K562 (cell line): ENCODE data around the gene COL10A1. TPM values are rescaled to one million over a fixed set of nuclear protein-coding genes. Genes with fewer than 3 reads are reported as not detected.

Experiments
- CBX2 ChIP-seq: fragments of 200-600 bp; sonication (generic); IDR thresholded peaks from one replicate; pipeline ENCODE4 v1.6.1; 2012; ENCODE audit warnings: mild to moderate bottlenecking, low read length, inconsistent platforms; ENCODE audit not compliant: insufficient read depth, poor library complexity, severe bottlenecking
- CBX8 ChIP-seq: fragments of 200-600 bp; sonication (generic); IDR thresholded peaks from 2 replicates; pipeline ENCODE4 v1.6.1; 2012; ENCODE audit warnings: borderline replicate concordance, mixed run types, low read depth, mild to moderate bottlenecking, moderate library complexity, mixed read lengths, low read length, control low read depth, inconsistent platforms; ENCODE audit not compliant: poor library complexity, severe bottlenecking; ENCODE audit errors: extremely low read depth
- CEBPB ChIP-seq: fragments of 450-650 bp; IDR thresholded peaks from 2 replicates; pipeline ENCODE4 v1.6.1; 2016; ENCODE audit warnings: missing genetic modification characterization, missing compliant biosample characterization
- ETV1 ChIP-seq: fragments of 450-650 bp; conservative IDR thresholded peaks from 2 replicates; pipeline ENCODE4 v1.6.1; 2016; ENCODE audit warnings: missing genetic modification characterization, control low read depth, low read depth, missing compliant biosample characterization
- FOXJ2 ChIP-seq: fragments of 200-800 bp; sonication (Bioruptor generic); IDR thresholded peaks from 2 replicates; pipeline ENCODE4 v1.6.1; 2016; ENCODE audit warnings: missing genetic modification characterization, missing compliant biosample characterization
- FOXP4 ChIP-seq: sonication (generic); formaldehyde crosslinking; IDR thresholded peaks from 2 replicates; pipeline ENCODE4 v1.8.0; 2022; ENCODE audit warnings: mild to moderate bottlenecking, missing genetic modification reagents, borderline replicate concordance
- HMBOX1 ChIP-seq: sonication (generic); IDR thresholded peaks from 2 replicates; pipeline ENCODE4 v1.6.1; 2016
- HOMEZ ChIP-seq: fragments of 250-450 bp; sonication (Bioruptor Pico); IDR thresholded peaks from 2 replicates; pipeline ENCODE4 v1.4.0; 2020; ENCODE audit warnings: mild to moderate bottlenecking, moderate library complexity
- JUN ChIP-seq, 2 experiments: sonication (generic) in 1 of 2; formaldehyde crosslinking in 1 of 2; IDR thresholded peaks; 2 replicates each; pipeline versions ENCODE4 v1.6.1 to v1.8.0; 2012 to 2022; ENCODE audit warnings: borderline replicate concordance in 2 of 2, mild to moderate bottlenecking in 2 of 2, improper control_type of control experiment in 1 of 2, low read depth in 1 of 2, low read length in 1 of 2, missing genetic modification reagents in 1 of 2
- KLF6 ChIP-seq: fragments of 250-450 bp; sonication (Bioruptor Pico); IDR thresholded peaks from 2 replicates; pipeline ENCODE4 v1.4.0; 2020; ENCODE audit warnings: mild to moderate bottlenecking, moderate library complexity, borderline replicate concordance
- L3MBTL2 ChIP-seq: fragments of 450-650 bp; IDR thresholded peaks from 2 replicates; pipeline ENCODE4 v1.6.1; 2016; ENCODE audit warnings: mild to moderate bottlenecking, moderate library complexity
- MYC ChIP-seq, 2 experiments: fragments of 250-450 bp in 1 of 2; sonication (Bioruptor Pico) in 1 of 2; IDR thresholded peaks; 2 replicates each; pipeline versions ENCODE4 v1.5.1 to v1.6.1; 2012 to 2021; ENCODE audit warnings: low read depth in 2 of 2, borderline replicate concordance in 1 of 2, improper control_type of control experiment in 1 of 2, low read length in 1 of 2, mild to moderate bottlenecking in 1 of 2, moderate library complexity in 1 of 2
- PATZ1 ChIP-seq: fragments of 250-450 bp; sonication (Bioruptor Pico); IDR thresholded peaks from 2 replicates; pipeline ENCODE4 v1.5.0; 2020; ENCODE audit warnings: mild to moderate bottlenecking, borderline replicate concordance
- PPARD ChIP-seq: fragments of 250-450 bp; sonication (Bioruptor Pico); IDR thresholded peaks from 2 replicates; pipeline ENCODE4 v1.8.0; 2022; ENCODE audit warnings: inconsistent platforms, mild to moderate bottlenecking, moderate library complexity
- SIX5 ChIP-seq, 2 experiments: IDR thresholded peaks; 2 replicates each; pipeline ENCODE4 v1.6.1; 2011; ENCODE audit warnings: low read length in 2 of 2, borderline replicate concordance in 1 of 2, low read depth in 1 of 2, mild to moderate bottlenecking in 1 of 2, moderate library complexity in 1 of 2; ENCODE audit not compliant: insufficient read depth in 1 of 2
- TFE3 ChIP-seq: fragments of 450-650 bp; formaldehyde crosslinking; IDR thresholded peaks from 2 replicates; pipeline ENCODE4 v1.4.0; 2020; ENCODE audit warnings: mild to moderate bottlenecking, mixed read lengths
- ZNF561 ChIP-seq: fragments of 450-650 bp; formaldehyde crosslinking; conservative IDR thresholded peaks from 2 replicates; pipeline ENCODE4 v1.4.0; 2020; ENCODE audit warnings: mild to moderate bottlenecking, moderate library complexity
- polyA plus RNA-seq, 8 experiments: library from polyadenylated mRNA; depleted of rRNA in 4 of 8; stranded (reverse) in 5 of 8; unstranded in 3 of 8; fragments of >200 nt; fragmentation: Nextera tagmentation in 2 of 8; fragmentation: Illumina TruSeq in 1 of 8; extraction: Ambion mirVana in 2 of 8; extraction: Trizol in 1 of 8; gene quantifications; 2 replicates each; pipeline versions ENCODE4 v1.2.1 to v1.2.3, GENCODE V29; 2011 to 2014; ENCODE audit warnings: inconsistent platforms in 1 of 8, missing spikeins in 1 of 8
- total RNA-seq, 7 experiments: library from RNA; depleted of rRNA in 6 of 7; stranded (reverse); fragments of >200 nt in 6 of 7; fragmentation: Illumina TruSeq in 2 of 7; extraction: Trizol in 2 of 7; gene quantifications; 2 replicates each; pipeline versions ENCODE4 v1.2.1 to v1.2.3, GENCODE V29; 2011 to 2021; ENCODE audit warnings: low replicate concordance in 1 of 7

The COL10A1 gene
- total and polyA plus RNA-seq, 9 of the 15 experiments (the other 6 are each of a cell fraction or from before 2014, with no cell fraction given) = 0.06 to 0.08 TPM; not detected in 7

GRCh38 chr6:116072368-116072767, 53.6 kb downstream of the COL10A1 start (continued):
- TF ChIP-seq HOMEZ (CRISPR knock-in tag) (no peak), TFE3 (CRISPR knock-in tag) (no peak), SIX5 (IDR thresholded peaks at IDR 0.05; ENCODE audit: borderline replicate concordance in 1 of 2, insufficient read depth in 1 of 2, low read depth in 1 of 2, low read length in 2 of 2) (no peak), JUN (IDR thresholded peaks at IDR 0.05; ENCODE audit: borderline replicate concordance, low read depth, low read length) (0 out of 2 replicates have a peak, but pooled peaks have one; percentile 25), JUN (CRISPR knock-in tag; IDR thresholded peaks at IDR 0.05; ENCODE audit: borderline replicate concordance) (no peak), HMBOX1 (0 out of 2 replicates have a peak, but pooled peaks have one; percentile 21), CBX2 (no peak), PPARD (CRISPR knock-in tag) (no peak), ZNF561 (CRISPR knock-in tag) (no peak), CBX8 (no peak), KLF6 (CRISPR knock-in tag) (0 out of 2 replicates have a peak, but pooled peaks have one; percentile 25), L3MBTL2 (peak; percentile 42; the same call in 1 of the 2 replicates), PATZ1 (CRISPR knock-in tag) (0 out of 2 replicates have a peak, but pooled peaks have one; percentile 15), FOXP4 (no peak), FOXJ2 (peak; percentile 44; the same call in 1 of the 2 replicates), MYC (IDR thresholded peaks at IDR 0.05; ENCODE audit: low read depth, low read length) (peak; percentile 66), MYC (CRISPR knock-in tag; IDR thresholded peaks at IDR 0.05; ENCODE audit: borderline replicate concordance, low read depth) (no peak), CEBPB (tag) (peak; percentile 50), ETV1 (peak; percentile 65)
